Glutamatergic neuron (in vitro differentiated cells): ENCODE results near the gene TANGO6. TPM values are rescaled to one million over a fixed set of nuclear protein-coding genes. Genes with fewer than 3 reads are reported as not detected.

ENCODE experiments used
- DNase-seq: peaks from one replicate; pipeline ENCODE4 v3.0.0; 2022
- H3K27ac Mint-ChIP-seq: one replicate; pipeline ENCODE4 v1.8.0; 2020; ENCODE audit warnings: mild to moderate bottlenecking, mixed read lengths, inconsistent platforms; ENCODE audit not compliant: unreplicated experiment
- H3K27me3 Mint-ChIP-seq: one replicate; pipeline ENCODE4 v1.8.0; 2020; ENCODE audit warnings: mild to moderate bottlenecking, moderate library complexity, mixed read lengths, inconsistent platforms; ENCODE audit not compliant: unreplicated experiment
- H3K36me3 Mint-ChIP-seq: one replicate; pipeline ENCODE4 v1.8.0; 2020; ENCODE audit warnings: mild to moderate bottlenecking, mixed read lengths, inconsistent platforms; ENCODE audit not compliant: unreplicated experiment
- H3K4me1 Mint-ChIP-seq: one replicate; pipeline ENCODE4 v1.8.0; 2020; ENCODE audit warnings: mild to moderate bottlenecking, low read depth, mixed read lengths, inconsistent platforms; ENCODE audit not compliant: unreplicated experiment
- H3K4me3 Mint-ChIP-seq: one replicate; pipeline ENCODE4 v1.8.0; 2020; ENCODE audit warnings: mild to moderate bottlenecking, mixed read lengths, inconsistent platforms; ENCODE audit not compliant: unreplicated experiment
- H3K9me3 Mint-ChIP-seq: one replicate; pipeline ENCODE4 v1.8.0; 2020; ENCODE audit warnings: mild to moderate bottlenecking, moderate library complexity, mixed read lengths, inconsistent platforms; ENCODE audit not compliant: unreplicated experiment
- CTCF ChIP-seq: fragments of 200-600 bp; sonication (generic); IDR thresholded peaks from one replicate; pipeline ENCODE4 v1.5.0; 2021; ENCODE audit not compliant: partially characterized antibody, unreplicated experiment
- total RNA-seq: library from RNA; stranded (reverse); fragmentation: NEBNext Ultra II Directional; extraction: Animal tissue kit (Norgen Biotek cat#: 25700); gene quantifications from one replicate; pipeline ENCODE4 v1.2.1, GENCODE V29; 2021; ENCODE audit not compliant: unreplicated experiment

The TANGO6 gene
- total RNA-seq, 1 donor from 2014 or later: 16.1 TPM

DNA sequence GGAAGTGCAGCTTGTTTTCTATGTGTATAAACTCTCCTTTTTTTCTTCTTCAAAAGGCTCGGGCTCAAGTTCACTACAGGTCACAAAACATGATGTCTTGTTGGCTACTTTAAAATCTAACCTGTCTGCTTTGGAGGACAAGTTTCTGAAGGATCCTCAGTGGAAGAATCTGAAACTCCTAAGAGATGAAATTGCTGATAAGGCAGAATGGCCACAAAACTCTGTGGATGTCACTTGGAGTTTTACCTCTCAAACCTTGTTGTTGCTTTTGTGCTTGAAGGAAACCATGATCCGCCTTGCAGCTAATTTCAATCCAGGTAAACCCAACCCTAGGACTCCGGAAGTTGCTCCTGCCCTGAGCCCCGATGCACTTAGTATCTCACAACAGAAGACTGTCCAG lies 16.5 kb downstream of the TANGO6 start:
- TF ChIP-seq CTCF: no peak
- Mint-ChIP-seq H3K4me3 (no peak overlapping the region), H3K27me3 (no peaks in the 10 kb centered on the region), H3K36me3 (no peaks in the 10 kb centered on the region), H3K27ac (no peak overlapping the region), H3K9me3 (no peaks in the 10 kb centered on the region), H3K4me1 (no peaks in the 10 kb centered on the region)
- no peak for DNase-seq

- no peak overlapping the region for H3K4me3 Mint-ChIP-seq
- TF ChIP-seq CTCF: no peak
- H3K36me3 Mint-ChIP-seq: no peaks in the 10 kb centered on the region
- no peaks in the 10 kb centered on the region for H3K9me3 Mint-ChIP-seq
- no peak overlapping the region for H3K27ac Mint-ChIP-seq
- H3K4me1 Mint-ChIP-seq: no peaks in the 10 kb centered on the region
- DNase-seq: no peak
- no peaks in the 10 kb centered on the region for H3K27me3 Mint-ChIP-seq
Measured at GRCh38 chr16:68860978-68861892, 17.9 kb downstream of the TANGO6 start.

DNA sequence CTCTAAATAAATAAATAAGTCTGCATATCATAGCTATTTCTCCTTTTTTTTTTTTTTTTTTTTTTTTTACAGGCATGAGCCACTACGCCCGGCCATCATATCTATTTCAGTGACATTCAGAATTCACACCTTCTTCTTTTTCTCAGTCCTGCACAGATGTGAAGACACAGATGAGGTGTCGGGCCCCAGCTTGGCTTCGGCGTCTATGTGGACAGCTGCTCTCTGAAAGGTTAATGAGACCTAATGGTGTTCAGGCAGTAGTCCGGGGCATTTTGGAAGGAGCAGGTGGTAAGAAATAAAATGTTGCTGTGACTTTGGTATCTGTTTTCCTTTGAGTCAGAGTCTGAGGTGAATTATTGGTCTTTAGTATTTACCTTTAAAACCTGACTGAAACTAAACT lies 23.6 kb downstream of the TANGO6 start:
- no peak for TF ChIP-seq CTCF
- Mint-ChIP-seq H3K4me3 (no peak overlapping the region), H3K27me3 (no peaks in the 10 kb centered on the region), H3K9me3 (no peaks in the 10 kb centered on the region), H3K4me1 (no peaks in the 10 kb centered on the region), H3K27ac (no peak overlapping the region), H3K36me3 (no peaks in the 10 kb centered on the region)
- DNase-seq: no peak

GRCh38 chr16:68869492-68870088 lies 26.3 kb downstream of the TANGO6 start:
- H3K27ac Mint-ChIP-seq: no peak overlapping the region
- H3K36me3 Mint-ChIP-seq: no peaks in the 10 kb centered on the region
- H3K27me3 Mint-ChIP-seq: no peaks in the 10 kb centered on the region
- H3K4me1 Mint-ChIP-seq: no peaks in the 10 kb centered on the region
- no peaks in the 10 kb centered on the region for H3K9me3 Mint-ChIP-seq
- TF ChIP-seq CTCF: no peak
- no peak for DNase-seq
- H3K4me3 Mint-ChIP-seq: no peak overlapping the region
